H1 (cell line): Measurements from ENCODE around the gene ALDH1A3. TPM values are rescaled to one million over a fixed set of nuclear protein-coding genes. Genes with fewer than 3 reads are reported as not detected.

Experiments
- CTCF ChIA-PET: fragments of 300-600 bp; sonication (Branson Sonifier 250); formaldehyde crosslinking; loops from one replicate; lab custom pipeline; 2021; ENCODE audit not compliant: partially characterized antibody; lab: Charles Lee
- POLR2A ChIA-PET: fragments of 300-600 bp; sonication (Branson Sonifier 250); formaldehyde crosslinking; loops from one replicate; lab custom pipeline; 2021; ENCODE audit warnings: inconsistent platforms; ENCODE audit not compliant: partially characterized antibody; lab: Charles Lee
- DNase-seq, 2 experiments: peaks; one replicate each; pipeline versions ENCODE4 v3.0.0 to v3.0.0-alpha.2; 2010 to 2022; ENCODE audit warnings: low spot score in 2 of 2, low read depth in 1 of 2, mixed read lengths in 1 of 2
- FAIRE-seq: peaks from 2 replicates; lab custom pipeline; 2011; peaks lifted over from hg19 to GRCh38; lab: Jason Lieb, UNC
- H2AFZ ChIP-seq: 2 replicates; pipeline ENCODE4 v1.8.1; 2012; ENCODE audit warnings: low read length, inconsistent platforms
- H2AK5ac ChIP-seq: 2 replicates; pipeline ENCODE4 v1.6.1; 2013; ENCODE audit warnings: low read depth, low read length
- H2BK120ac ChIP-seq: replicated peaks from 2 replicates; pipeline ENCODE3; 2013; ENCODE audit warnings: low read depth, low read length, inconsistent platforms
- H2BK12ac ChIP-seq: 2 replicates; pipeline ENCODE4 v1.6.1; 2013; ENCODE audit warnings: low read depth, low read length
- H2BK15ac ChIP-seq: 2 replicates; pipeline ENCODE4 v1.6.1; 2013; ENCODE audit warnings: low read length
- H2BK20ac ChIP-seq: 2 replicates; pipeline ENCODE4 v1.6.1; 2013; ENCODE audit warnings: low read length
- H2BK5ac ChIP-seq: 2 replicates; pipeline ENCODE4 v1.6.1; 2013; ENCODE audit warnings: low read depth, low read length
- H3K14ac ChIP-seq: 2 replicates; pipeline ENCODE4 v1.6.1; 2013; ENCODE audit warnings: inconsistent platforms; ENCODE audit not compliant: insufficient read length
- H3K18ac ChIP-seq: 2 replicates; pipeline ENCODE4 v1.6.1; 2013; ENCODE audit warnings: low read length; ENCODE audit errors: extremely low read depth
- H3K23ac ChIP-seq: 2 replicates; pipeline ENCODE4 v1.6.1; 2013; ENCODE audit warnings: inconsistent platforms; ENCODE audit not compliant: insufficient read length
- H3K23me2 ChIP-seq: 2 replicates; pipeline ENCODE4 v1.6.1; 2013; ENCODE audit warnings: low read depth, low read length
- H3K27ac ChIP-seq: 2 replicates; pipeline ENCODE4 v1.6.1; 2011; ENCODE audit warnings: low read depth, low read length, inconsistent platforms
- H3K27me3 ChIP-seq, 4 experiments: replicated peaks in 1 of 4; 1 replicate in 1 of 4; 2 replicates in 3 of 4; pipeline versions ENCODE4 v1.6.1 to v1.8.1; 2011 to 2013; ENCODE audit warnings: low read length in 3 of 4, mild to moderate bottlenecking in 3 of 4, inconsistent platforms in 2 of 4, mixed read lengths in 2 of 4, moderate library complexity in 1 of 4; ENCODE audit not compliant: control insufficient read depth in 3 of 4, insufficient read depth in 3 of 4; ENCODE audit errors: extremely low read depth in 1 of 4
- H3K36me3 ChIP-seq, 4 experiments: 2 replicates each; pipeline versions ENCODE4 v1.6.1 to v1.8.1; 2011 to 2013; ENCODE audit warnings: mild to moderate bottlenecking in 4 of 4, low read length in 3 of 4, moderate library complexity in 2 of 4, control low read depth in 1 of 4, inconsistent platforms in 1 of 4; ENCODE audit not compliant: insufficient read depth in 4 of 4, control insufficient read depth in 2 of 4
- H3K4ac ChIP-seq: replicated peaks from 2 replicates; pipeline ENCODE3; 2013; ENCODE audit warnings: low read length, low read depth, mixed read lengths, inconsistent platforms; ENCODE audit not compliant: insufficient read length
- H3K4me1 ChIP-seq, 4 experiments: replicated peaks in 1 of 4; 1 replicate in 1 of 4; 2 replicates in 3 of 4; pipeline versions ENCODE4 v1.6.1 to v1.8.1; 2011 to 2013; ENCODE audit warnings: low read length in 3 of 4, inconsistent platforms in 2 of 4, mixed read lengths in 1 of 4; ENCODE audit not compliant: insufficient read depth in 4 of 4, control insufficient read depth in 3 of 4
- H3K4me2 ChIP-seq, 2 experiments: 2 replicates each; pipeline versions ENCODE4 v1.6.1 to v1.8.1; 2011 to 2013; ENCODE audit warnings: low read depth in 2 of 2, low read length in 2 of 2, control low read depth in 1 of 2, inconsistent platforms in 1 of 2, mild to moderate bottlenecking in 1 of 2; ENCODE audit not compliant: insufficient read depth in 1 of 2
- H3K4me3 ChIP-seq, 4 experiments: fragments of 200-600, 300-600 bp in 1 of 4; sonication (generic), shearing (Covaris generic), sonication (Bioruptor Twin) in 1 of 4; 2 replicates each; pipeline versions ENCODE4 v1.5.1 to v1.8.1; 2011 to 2016; ENCODE audit warnings: low read length in 4 of 4, low read depth in 3 of 4, control low read depth in 2 of 4, inconsistent platforms in 2 of 4, mild to moderate bottlenecking in 2 of 4, mixed read lengths in 1 of 4, moderate library complexity in 1 of 4; ENCODE audit not compliant: insufficient read depth in 2 of 4; ENCODE audit errors: extremely low read depth in 1 of 4
- H3K56ac ChIP-seq: replicated peaks from 2 replicates; pipeline ENCODE3; 2013; ENCODE audit warnings: low read depth, mild to moderate bottlenecking, mixed read lengths, low read length, inconsistent platforms; ENCODE audit not compliant: insufficient read length
- H3K79me1 ChIP-seq: 2 replicates; pipeline ENCODE4 v1.6.1; 2013; ENCODE audit warnings: low read depth, low read length, control low read depth
- H3K79me2 ChIP-seq, 2 experiments: 2 replicates each; pipeline versions ENCODE4 v1.6.1 to v1.8.1; 2012 to 2013; ENCODE audit warnings: low read length in 2 of 2, mild to moderate bottlenecking in 2 of 2, inconsistent platforms in 1 of 2; ENCODE audit not compliant: insufficient read depth in 2 of 2, control insufficient read depth in 1 of 2
- H3K9ac ChIP-seq, 4 experiments: replicated peaks in 1 of 4; 1 replicate in 1 of 4; 2 replicates in 3 of 4; pipeline versions ENCODE4 v1.6.1 to v1.8.1; 2011 to 2013; ENCODE audit warnings: low read depth in 3 of 4, low read length in 3 of 4, control low read depth in 2 of 4, mild to moderate bottlenecking in 2 of 4, moderate library complexity in 2 of 4, inconsistent platforms in 1 of 4; ENCODE audit errors: extremely low read depth in 1 of 4
- H3K9me3 ChIP-seq, 2 experiments: 2 replicates each; pipeline versions ENCODE4 v1.6.1 to v1.8.1; 2012 to 2013; ENCODE audit warnings: mild to moderate bottlenecking in 2 of 2, moderate library complexity in 2 of 2, control low read depth in 1 of 2, inconsistent platforms in 1 of 2, low read depth in 1 of 2, low read length in 1 of 2, mixed read lengths in 1 of 2; ENCODE audit not compliant: insufficient read depth in 2 of 2
- H4K20me1 ChIP-seq, 2 experiments: replicated peaks in 1 of 2; 2 replicates each; pipeline versions ENCODE3 to v1.8.1; 2011 to 2013; ENCODE audit warnings: inconsistent platforms in 2 of 2, low read length in 2 of 2, mild to moderate bottlenecking in 1 of 2; ENCODE audit not compliant: insufficient read depth in 2 of 2, control insufficient read depth in 1 of 2
- H4K5ac ChIP-seq: 2 replicates; pipeline ENCODE4 v1.6.1; 2013; ENCODE audit warnings: low read length, low read depth, mixed read lengths, inconsistent platforms; ENCODE audit not compliant: insufficient read length
- H4K8ac ChIP-seq: 2 replicates; pipeline ENCODE4 v1.8.0; 2013; ENCODE audit warnings: mild to moderate bottlenecking, moderate library complexity, low read length, inconsistent platforms; ENCODE audit not compliant: insufficient read depth; ENCODE audit errors: extremely low read depth
- H4K91ac ChIP-seq: replicated peaks from 2 replicates; pipeline ENCODE3; 2013; ENCODE audit warnings: low read length, mixed read lengths, inconsistent platforms; ENCODE audit not compliant: insufficient read length
- BRCA1 ChIP-seq: IDR thresholded peaks from 2 replicates; pipeline ENCODE4 v1.6.1; 2012; ENCODE audit warnings: low read depth, low read length, improper control_type of control experiment
- CHD1 ChIP-seq: IDR thresholded peaks from 2 replicates; pipeline ENCODE4 v1.6.1; 2012; ENCODE audit warnings: low read depth, low read length, improper control_type of control experiment
- CREB1 ChIP-seq: IDR thresholded peaks from 2 replicates; pipeline ENCODE4 v1.6.1; 2012; ENCODE audit warnings: inconsistent platforms
- NRF1 ChIP-seq: IDR thresholded peaks from 2 replicates; pipeline ENCODE4 v1.6.1; 2011; ENCODE audit warnings: mild to moderate bottlenecking, low read depth, low read length, improper control_type of control experiment
- POLR2AphosphoS5 ChIP-seq: IDR thresholded peaks from 2 replicates; pipeline ENCODE4 v1.6.1; 2011; ENCODE audit warnings: low read depth, low read length
- RXRA ChIP-seq: IDR thresholded peaks from 2 replicates; pipeline ENCODE4 v1.6.1; 2011; ENCODE audit warnings: low read depth, mild to moderate bottlenecking, low read length, moderate library complexity; ENCODE audit not compliant: insufficient read depth
- SP4 ChIP-seq: IDR thresholded peaks from 2 replicates; pipeline ENCODE4 v1.6.1; 2012; ENCODE audit warnings: low read length, inconsistent platforms
- SUZ12 ChIP-seq: fragments of 200-600 bp; sonication (generic); IDR thresholded peaks from 2 replicates; pipeline ENCODE4 v1.6.1; 2012; ENCODE audit warnings: mild to moderate bottlenecking, inconsistent platforms, low read length, moderate library complexity, mixed read lengths
- TBP ChIP-seq: IDR thresholded peaks from 2 replicates; pipeline ENCODE4 v1.6.1; 2011; ENCODE audit warnings: low read depth, low read length, improper control_type of control experiment
- WGBS, 2 experiments: shearing (Covaris generic) in 1 of 2; methylation state at CpG; one replicate each; pipeline versions ENCODE4 v1.1.6 to v1.1.7; 2013 to 2015; ENCODE audit warnings: low lambda C conversion rate in 2 of 2, mixed read lengths in 2 of 2, inconsistent platforms in 1 of 2, low coverage in 1 of 2, missing lambda C conversion rate in 1 of 2; ENCODE audit not compliant: insufficient replicate concordance in 2 of 2, insufficient coverage in 1 of 2, insufficient read length in 1 of 2; ENCODE audit errors: extremely low coverage in 1 of 2, missing lambda C conversion rate in 1 of 2; 5-methylcytosine and 5-hydroxymethylcytosine counted together
- polyA plus RNA-seq, 7 experiments: library from polyadenylated mRNA; depleted of rRNA in 3 of 7; stranded (reverse) in 5 of 7; unstranded in 2 of 7; fragments of >200 nt in 5 of 7; fragments of 200-250 nt in 2 of 7; gene quantifications; 1 replicate in 5 of 7; 2 replicates in 1 of 7; 4 replicates in 1 of 7; pipeline versions ENCODE4 v1.2.1 to v1.2.3, GENCODE V29; 2011 to 2013; ENCODE audit warnings: missing spikeins in 2 of 7, mixed read lengths in 2 of 7
- total RNA-seq: library from RNA; stranded (reverse); fragmentation: NEBNext Ultra II Directional; extraction: Animal tissue kit (Norgen Biotek cat#: 25700); gene quantifications from 2 replicates; pipeline ENCODE4 v1.2.1, GENCODE V29; 2021
- TF ChIP-seq, protein P1 (sequence below): IDR thresholded peaks from 2 replicates; pipeline ENCODE4 v1.6.1; 2011; ENCODE audit warnings: low read depth, mild to moderate bottlenecking, low read length; ENCODE audit not compliant: insufficient read depth
- TF ChIP-seq, protein P2 (sequence below): IDR thresholded peaks from 2 replicates; pipeline ENCODE4 v1.6.1; 2011; ENCODE audit warnings: low read length, improper control_type of control experiment

The ALDH1A3 gene
- total and polyA plus RNA-seq, 2 of the 8 experiments (the other 6 are each of a cell fraction or from before 2014, with no cell fraction given) = 2.2 to 5.5 TPM

DNA sequence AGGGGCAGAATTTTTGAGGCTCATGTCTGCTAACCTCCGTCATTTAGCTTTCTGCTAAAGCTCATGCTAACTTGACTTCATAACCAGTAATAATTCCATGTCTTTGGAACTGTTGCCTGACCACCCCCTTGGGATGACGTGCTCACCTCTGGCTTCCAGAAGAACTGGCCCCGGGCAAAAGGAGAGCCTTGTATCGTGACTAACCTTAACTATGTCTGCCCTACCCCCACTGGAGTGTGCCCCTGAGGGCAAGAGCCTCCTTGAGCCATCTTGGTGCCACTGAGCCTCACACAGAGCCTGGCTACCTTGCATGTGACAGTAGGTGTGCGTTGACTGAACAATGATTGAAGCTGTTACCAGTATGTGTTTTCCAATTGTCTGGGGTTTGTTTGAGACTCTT is 44.3 kb downstream of the ALDH1A3 start:
- no peak overlapping the region for H2AFZ ChIP-seq
- no peak overlapping the region for H4K91ac ChIP-seq
- CTCF ChIA-PET = interaction anchor here (0.7 to 12.2 kb wide), 8 partner anchors 9 to 96 kb away, joined by 3 to 405 read pairs (median 4); no protein-coding TSS in a partner anchor
- no peak overlapping the region for H3K14ac ChIP-seq
- no peak overlapping the region for H3K56ac ChIP-seq
- 92% methylated on average over 5 of the region's 5 CpGs; no CpG with 5 or more reads in 1 of the 2 experiments for WGBS, 2 experiments
- no peak overlapping the region for H3K4ac ChIP-seq
- no peaks in the 10 kb centered on the region for H3K36me3 ChIP-seq
- H4K8ac ChIP-seq = no peak overlapping the region
- H3K23me2 ChIP-seq = peaks cover 4% of the 10 kb centered on the region; the same call in 1 of the 2 replicates
- no peak overlapping the region for H2BK120ac ChIP-seq
- DNase-seq = no peak
- no peak overlapping the region for H3K4me3 ChIP-seq
- no peaks in the 10 kb centered on the region for H4K20me1 ChIP-seq
- no peak overlapping the region for H2AK5ac ChIP-seq
- no peak overlapping the region for H3K23ac ChIP-seq
- H3K27ac ChIP-seq = no peak overlapping the region
- H2BK20ac ChIP-seq = no peak overlapping the region
- H3K79me1 ChIP-seq = no peaks in the 10 kb centered on the region
- H2BK5ac ChIP-seq = no peak overlapping the region
- no peak overlapping the region for H4K5ac ChIP-seq
- FAIRE-seq = no peak
- no peak overlapping the region for H3K9ac ChIP-seq
- no peaks in the 10 kb centered on the region; a peak in 1 of 4 replicates for H3K9me3 ChIP-seq
- peaks cover 26 to 41% (median 31%) of the 10 kb centered on the region in 4 experiments for H3K27me3 ChIP-seq
- no peak overlapping the region for H2BK15ac ChIP-seq
- H2BK12ac ChIP-seq = no peak overlapping the region
- H3K18ac ChIP-seq = no peak overlapping the region
- peaks cover 0 to 6% (median under 1%) of the 10 kb centered on the region in 4 experiments; a peak in 3 of 7 replicates for H3K4me1 ChIP-seq
- no peaks in the 10 kb centered on the region for H3K79me2 ChIP-seq
- POLR2A ChIA-PET = no interaction called here
- H3K4me2 ChIP-seq = no peak overlapping the region
- TF ChIP-seq CREB1 (no peak), SP4 (no peak), CHD1 (no peak), BRCA1 (no peak), NRF1 (no peak), TBP (no peak), RXRA (no peak), SUZ12 (no peak), POLR2AphosphoS5 (no peak)
- TF ChIP-seq, protein P1, sequence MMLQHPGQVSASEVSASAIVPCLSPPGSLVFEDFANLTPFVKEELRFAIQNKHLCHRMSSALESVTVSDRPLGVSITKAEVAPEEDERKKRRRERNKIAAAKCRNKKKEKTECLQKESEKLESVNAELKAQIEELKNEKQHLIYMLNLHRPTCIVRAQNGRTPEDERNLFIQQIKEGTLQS = no peak
- TF ChIP-seq, protein P2, sequence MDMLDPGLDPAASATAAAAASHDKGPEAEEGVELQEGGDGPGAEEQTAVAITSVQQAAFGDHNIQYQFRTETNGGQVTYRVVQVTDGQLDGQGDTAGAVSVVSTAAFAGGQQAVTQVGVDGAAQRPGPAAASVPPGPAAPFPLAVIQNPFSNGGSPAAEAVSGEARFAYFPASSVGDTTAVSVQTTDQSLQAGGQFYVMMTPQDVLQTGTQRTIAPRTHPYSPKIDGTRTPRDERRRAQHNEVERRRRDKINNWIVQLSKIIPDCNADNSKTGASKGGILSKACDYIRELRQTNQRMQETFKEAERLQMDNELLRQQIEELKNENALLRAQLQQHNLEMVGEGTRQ = no peak
